ENCODE results near the gene PCDH12. TPM values are rescaled to one million over a fixed set of nuclear protein-coding genes. Genes with fewer than 3 reads are reported as not detected.

The PCDH12 gene
- total RNA-seq, 3 donors from 2014 or later: 1.8 to 5.6 (median 3.5) TPM

Other genes with a start within 250 kb of the PCDH12 start
- gene PCDH1, start 79.8 kb downstream of the PCDH12 start, total RNA-seq: 10 to 100 TPM; 28.3 to 72.7 (median 65.9) TPM
- gene DELE1, start 34.3 kb downstream of the PCDH12 start, total RNA-seq: 10 to 100 TPM; 74.6 to 95.1 (median 76.7) TPM
- 10 to 100 TPM; 43.9 to 80.2 (median 60.6) TPM for gene RNF14, start 10.9 kb upstream of the PCDH12 start, total RNA-seq
- gene GNPDA1, start 54.8 kb upstream of the PCDH12 start, total RNA-seq: 10 to 100 TPM; 32.6 to 46.4 (median 38.3) TPM
- gene NDFIP1, start 150.6 kb upstream of the PCDH12 start, total RNA-seq: 100 to 1,000 TPM; 115 to 135 (median 117) TPM